HG03521 (cell line): ENCODE measurements around the gene POMGNT1.

Experiments
- ATAC-seq: cut with Tn5 transposase; IDR thresholded peaks from one replicate; pipeline ENCODE4 v1.9.1; 2021; ENCODE audit warnings: mild to moderate bottlenecking, moderate library complexity; ENCODE audit not compliant: unreplicated experiment

The POMGNT1 gene

DNA sequence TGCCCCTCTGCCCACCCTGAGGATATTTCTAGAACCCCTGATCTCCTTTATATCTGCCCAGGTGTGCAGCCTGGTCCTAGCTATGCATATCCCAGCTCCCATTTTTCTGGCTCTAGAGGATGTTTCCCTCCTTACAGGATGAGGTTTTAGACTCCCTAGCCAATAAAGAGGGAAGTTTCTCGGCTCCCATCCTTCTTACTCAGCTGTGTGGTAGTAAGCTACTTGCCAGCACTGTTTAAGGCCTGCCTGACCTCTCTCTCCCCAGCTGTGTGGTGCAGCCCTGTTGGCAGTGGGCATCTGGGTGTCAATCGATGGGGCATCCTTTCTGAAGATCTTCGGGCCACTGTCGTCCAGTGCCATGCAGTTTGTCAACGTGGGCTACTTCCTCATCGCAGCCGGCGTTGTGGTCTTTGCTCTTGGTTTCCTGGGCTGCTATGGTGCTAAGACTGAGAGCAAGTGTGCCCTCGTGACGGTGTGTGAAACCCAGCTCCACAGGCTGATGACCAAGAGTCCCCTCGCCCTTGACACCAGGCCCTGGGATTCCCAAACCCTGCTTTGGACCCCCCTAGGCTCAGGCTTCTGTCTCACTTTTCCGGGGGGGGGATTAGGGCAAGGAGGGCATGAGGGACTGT lies 14.2 kb downstream of the POMGNT1 start:
- no peak for ATAC-seq

DNA sequence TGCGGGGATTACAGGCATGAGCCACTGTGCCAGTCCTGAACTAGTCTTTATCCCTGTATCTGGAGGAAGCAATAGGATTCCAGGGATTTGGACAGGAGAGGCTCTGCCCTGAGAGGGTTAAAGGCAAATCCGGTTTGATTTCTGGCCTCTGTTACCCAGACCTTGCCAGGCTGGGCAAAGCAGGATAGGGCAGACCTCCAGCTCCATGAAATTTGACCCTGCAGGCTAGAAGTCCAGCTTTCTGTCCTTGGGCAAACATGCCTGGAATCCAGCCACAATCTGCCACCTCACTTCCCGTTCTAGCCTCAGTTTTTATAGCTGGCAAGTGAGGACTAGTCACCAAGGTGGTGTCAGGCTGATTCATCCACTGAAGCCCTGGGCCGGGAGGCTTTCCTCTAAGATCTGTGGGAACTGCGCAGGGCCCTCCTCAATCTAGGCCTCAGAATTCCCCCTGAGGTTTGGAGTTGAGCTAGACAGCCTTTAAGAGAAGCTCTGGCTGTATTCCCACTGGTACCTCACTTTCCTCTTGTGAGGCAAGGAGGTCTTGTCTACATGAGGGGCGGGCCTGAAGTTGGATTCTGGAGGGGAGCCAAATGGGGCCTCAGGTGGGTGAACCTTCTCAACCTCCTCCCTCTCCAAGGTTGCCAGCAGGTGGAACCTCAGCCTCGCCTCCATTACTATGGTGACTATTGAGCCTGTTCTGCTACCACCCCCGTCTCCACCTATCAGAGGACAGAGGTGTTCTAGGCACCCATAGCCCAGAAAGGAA lies 15.0 kb downstream of the POMGNT1 start:
- no peak for ATAC-seq

DNA sequence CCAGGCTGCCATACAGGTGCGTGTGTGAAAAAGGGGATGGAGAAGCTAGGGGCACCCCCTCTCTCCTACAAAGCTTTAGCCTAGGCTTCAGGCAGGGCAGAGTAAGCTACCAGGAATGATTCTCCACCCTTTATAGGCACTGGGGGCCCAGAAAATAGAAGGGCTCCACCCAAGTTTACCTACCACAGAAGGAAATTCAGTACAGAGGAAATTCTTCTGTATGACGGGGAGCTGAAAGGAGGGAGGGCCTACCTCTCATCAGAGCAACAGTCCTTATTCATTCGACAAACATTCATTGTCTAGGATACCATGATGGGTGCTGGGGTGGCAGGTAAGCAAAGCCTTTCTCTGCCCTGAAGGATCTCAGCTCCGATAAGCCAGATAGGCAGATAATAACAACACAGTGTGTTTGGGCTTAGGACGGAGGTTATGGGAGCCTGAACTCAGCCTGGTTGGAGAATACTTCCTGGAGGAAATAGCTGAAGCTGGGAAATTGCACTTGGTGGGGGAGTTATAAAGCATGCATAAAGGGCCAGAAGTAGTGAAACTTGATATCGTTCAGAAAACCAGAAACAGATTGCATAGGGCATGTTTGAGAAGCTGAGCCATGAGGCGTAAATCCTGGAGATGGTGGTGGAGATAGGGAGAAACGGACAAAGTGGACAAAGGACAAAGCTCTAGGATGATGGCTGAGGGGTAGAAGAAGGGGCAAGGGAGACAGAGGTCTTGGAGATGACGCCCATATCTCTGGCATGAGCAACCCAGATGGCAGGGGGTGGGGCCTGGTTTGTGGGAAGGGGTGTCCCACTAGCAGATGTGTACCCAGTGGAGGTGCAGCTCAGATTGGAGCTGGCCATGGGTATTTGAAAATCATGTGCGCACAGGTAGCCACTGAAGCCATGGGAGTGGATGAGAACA lies 16.6 kb downstream of the POMGNT1 start:
- no peak for ATAC-seq

DNA sequence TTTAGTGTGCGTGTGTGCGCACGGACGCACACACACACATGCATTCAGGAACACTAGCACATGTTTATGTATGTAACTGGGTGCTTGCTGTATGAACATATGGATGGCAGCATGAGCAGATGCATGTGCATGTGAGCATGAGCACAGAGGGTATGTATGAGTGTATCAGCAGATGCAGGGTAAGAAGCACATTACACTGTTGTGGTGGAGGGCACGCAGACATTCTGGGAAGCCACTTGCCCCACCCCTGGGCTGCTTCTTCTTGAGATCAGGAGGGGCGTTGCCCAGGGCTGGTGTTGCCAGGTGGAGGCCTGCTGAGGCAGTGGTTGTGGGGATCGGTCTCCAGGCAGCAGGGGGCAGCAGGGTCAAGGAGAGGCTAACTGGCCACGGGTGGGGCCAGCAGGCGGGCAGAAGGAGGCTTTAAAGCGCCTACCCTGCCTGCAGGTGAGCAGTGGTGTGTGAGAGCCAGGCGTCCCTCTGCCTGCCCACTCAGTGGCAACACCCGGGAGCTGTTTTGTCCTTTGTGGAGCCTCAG lies 18.1 kb downstream of the POMGNT1 start:
- no peak for ATAC-seq

DNA sequence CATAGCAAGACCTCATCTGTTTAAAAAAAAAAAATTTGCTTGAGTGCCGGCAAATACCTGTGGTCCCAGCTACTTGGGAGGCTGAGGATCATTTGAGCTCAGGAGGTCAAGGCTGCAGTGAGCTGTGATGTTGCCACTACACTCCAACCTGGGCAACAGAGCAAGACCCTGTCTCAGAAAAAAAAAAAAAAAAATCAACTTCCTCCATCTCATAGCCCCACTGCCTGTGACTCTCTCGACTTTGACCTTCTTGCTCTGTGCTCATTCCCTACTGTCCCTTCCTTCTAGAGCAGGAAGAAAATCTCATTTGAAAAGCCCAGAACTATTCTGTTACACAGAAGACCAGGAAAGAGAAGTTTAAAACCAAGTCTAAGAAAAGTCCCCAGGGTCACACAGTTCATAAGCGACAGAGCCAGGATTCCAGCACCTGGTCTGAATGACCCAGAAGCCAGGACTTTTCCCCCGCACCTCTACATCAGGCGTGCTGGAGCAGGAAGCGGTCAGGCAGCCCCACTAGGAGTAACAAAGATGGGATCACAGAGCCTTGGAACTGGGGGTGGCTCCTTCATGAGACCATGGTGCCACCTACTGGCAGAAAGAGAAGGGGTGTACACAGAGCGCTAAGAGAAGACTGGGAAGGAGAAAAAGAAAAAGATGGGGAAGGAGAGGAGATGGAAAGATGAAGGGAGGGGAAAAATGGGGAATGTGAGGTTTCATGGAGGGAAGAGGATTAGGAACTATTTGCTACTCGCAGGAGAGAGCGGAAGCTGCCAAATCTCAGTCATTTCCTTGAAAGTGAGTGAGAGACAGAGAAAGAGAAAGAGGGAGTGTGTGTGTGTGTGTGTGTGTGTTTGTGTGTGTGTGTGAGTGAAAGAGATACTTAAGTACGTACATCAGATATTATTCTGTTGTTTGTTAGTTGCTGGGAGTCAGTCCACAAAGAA lies 18.8 kb downstream of the POMGNT1 start:
- ATAC-seq, result no peak

GRCh38 chr1:46176211-46176865 lies 21.9 kb downstream of the POMGNT1 start, which contains the start of gene P3R3URF:
Gene P3R3URF (minus strand): TSS chr1:46176488. CDS start chr1:46176471, 17 bp downstream.
- ATAC-seq, result no peak

DNA sequence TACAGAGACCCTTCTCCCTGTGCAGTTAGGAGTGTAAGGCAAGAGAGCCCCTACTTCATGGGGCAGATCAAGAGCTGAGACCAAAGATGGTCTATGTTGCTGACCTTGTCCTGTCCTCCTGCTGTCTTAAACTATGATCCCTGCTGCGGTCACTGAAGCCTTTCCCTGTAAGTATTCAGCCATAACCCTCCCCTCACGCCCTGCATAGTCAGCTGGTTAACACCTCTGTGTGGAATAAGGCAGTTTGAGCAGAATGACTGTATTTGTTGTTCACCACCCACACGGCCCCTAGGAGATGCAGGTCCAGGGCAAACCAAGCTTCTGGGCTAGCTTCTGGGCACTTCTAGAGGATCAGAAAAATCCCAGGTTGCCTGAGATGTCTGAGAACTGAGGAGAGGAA lies 23.0 kb downstream of the POMGNT1 start:
- ATAC-seq, result no peak

- ATAC-seq, result no peak
Observed at GRCh38 chr1:46174448-46175231, 23.6 kb downstream of the POMGNT1 start, which contains the start of gene TSPAN1. Gene TSPAN1 (plus strand): TSS chr1:46175087. CDS start chr1:46181108, 6,021 bp downstream.

GRCh38 chr1:46173361-46173856 lies 24.8 kb downstream of the POMGNT1 start:
- no peak for ATAC-seq

GRCh38 chr1:46172321-46172720 lies 25.9 kb downstream of the POMGNT1 start:
- ATAC-seq, result no peak

DNA sequence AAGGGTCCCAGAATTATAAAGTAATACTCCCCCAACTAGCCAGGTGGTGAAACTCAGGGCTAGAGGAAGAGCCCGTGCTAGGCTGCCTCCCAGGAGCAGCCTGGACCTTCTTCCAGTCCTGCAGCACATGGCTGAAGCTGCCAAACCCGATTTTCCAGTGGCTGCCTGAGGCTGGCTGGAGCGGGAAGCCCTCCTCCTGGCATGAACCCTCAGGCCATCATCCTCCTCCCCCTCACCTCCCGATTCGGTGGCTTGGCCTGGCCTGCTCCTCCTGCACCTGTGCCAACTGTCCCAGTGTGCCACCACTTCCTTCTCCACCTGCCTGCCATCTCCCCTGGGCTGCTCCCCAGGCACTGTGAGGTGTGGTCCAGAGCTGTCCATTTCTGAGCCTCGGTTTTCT lies 26.4 kb downstream of the POMGNT1 start:
- no peak for ATAC-seq

DNA sequence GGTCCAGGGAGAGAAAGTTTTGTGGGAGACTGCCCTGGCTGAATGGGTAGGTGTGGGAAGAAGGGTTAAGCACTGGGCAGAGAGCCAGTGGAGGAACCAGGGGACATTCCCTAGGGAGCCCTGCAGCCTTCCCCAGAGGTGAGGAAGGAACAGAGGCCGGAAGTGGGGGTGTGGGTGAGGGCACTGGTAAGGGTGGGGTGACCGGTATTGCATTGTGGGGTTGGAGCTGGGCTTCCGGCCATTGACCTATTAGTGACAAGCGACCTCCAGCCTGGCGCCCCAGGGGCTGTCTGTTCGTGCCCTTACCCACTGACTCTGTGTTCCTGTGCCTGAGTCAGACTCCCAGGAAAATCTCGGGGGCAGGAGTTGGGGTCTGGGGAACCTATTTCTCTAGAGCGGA lies 26.9 kb downstream of the POMGNT1 start:
- ATAC-seq, result no peak

- ATAC-seq, result no peak
Observed at GRCh38 chr1:46169811-46170454, 28.3 kb downstream of the POMGNT1 start.

DNA sequence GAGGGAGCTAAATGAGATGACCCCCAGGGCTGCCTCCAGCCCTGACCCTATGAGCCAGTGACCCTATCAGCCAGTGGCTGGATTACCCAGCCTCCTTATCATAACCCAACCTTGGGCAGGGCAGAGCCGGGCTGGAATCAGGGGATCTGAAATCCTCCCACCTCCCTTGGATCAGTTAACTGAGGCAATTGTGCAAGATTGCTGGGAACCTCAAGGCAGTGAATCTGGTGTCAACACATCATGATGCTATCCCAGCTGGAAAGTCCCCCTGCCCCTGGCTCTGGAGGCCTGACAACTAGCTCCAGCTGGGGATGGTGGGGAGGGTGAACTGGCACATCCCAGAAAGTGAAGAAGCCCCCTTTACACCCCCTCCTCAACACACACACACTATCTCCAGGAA lies 29.8 kb downstream of the POMGNT1 start:
- ATAC-seq, result no peak

- no peak for ATAC-seq
Observed at GRCh38 chr1:46166521-46167462, 31.4 kb downstream of the POMGNT1 start.

DNA sequence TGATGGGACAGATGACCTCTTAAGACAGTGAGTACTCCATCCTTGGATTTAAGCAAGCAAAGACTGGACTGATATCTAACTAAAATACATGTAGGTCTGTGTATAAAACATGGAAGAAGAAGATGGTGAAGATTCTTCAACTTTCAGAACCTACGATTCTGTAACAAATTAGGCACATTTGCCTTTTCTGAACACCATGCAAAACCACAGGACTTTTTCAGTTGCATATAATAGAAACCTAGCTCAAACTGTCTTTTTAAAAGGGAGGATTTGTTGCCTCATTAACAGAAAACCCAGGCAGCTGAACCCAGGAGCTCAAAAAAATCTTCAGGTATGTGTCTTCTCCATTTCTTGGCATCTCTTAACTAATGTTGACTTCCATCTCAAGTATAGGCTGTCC lies 38.0 kb downstream of the POMGNT1 start:
- ATAC-seq, result no peak

DNA sequence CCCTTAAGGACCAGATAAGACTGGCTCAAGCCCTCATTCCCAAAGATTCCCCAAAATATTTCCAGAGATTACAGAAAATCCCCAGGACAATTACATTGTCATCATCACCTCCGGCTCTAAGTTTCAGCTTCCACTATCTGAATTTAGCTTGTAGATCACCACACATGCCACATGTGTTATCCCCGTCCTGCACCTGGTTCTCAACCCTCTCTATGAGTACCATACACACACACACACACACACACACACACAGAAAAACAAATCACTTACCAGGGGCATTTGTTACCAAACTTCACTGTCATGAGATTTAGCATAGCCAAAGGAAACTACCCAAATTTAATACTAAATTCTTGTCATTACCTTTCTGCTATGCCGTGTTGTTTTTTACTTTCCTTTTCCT lies 38.7 kb downstream of the POMGNT1 start:
- ATAC-seq, result no peak
